DOHH2 (cell line): ENCODE results near the gene GAMT.

Source experiments
- H3F3A ChIP-seq: fragments of 200-600 bp; sonication (generic), shearing (Covaris generic); 2 replicates; pipeline ENCODE4 v1.6.0; 2016; ENCODE audit warnings: antibody characterized with exemption, mild to moderate bottlenecking; ENCODE audit not compliant: control insufficient read depth, insufficient read depth
- H3K27ac ChIP-seq: fragments of 200-600 bp; sonication (generic); 2 replicates; pipeline ENCODE4 v1.5.1; 2014; ENCODE audit warnings: low read depth, mild to moderate bottlenecking, low read length, moderate library complexity
- H3K27me3 ChIP-seq: fragments of 200-600 bp; sonication (generic); 2 replicates; pipeline ENCODE4 v1.6.1; 2014; ENCODE audit warnings: mild to moderate bottlenecking, low read length, mixed read lengths; ENCODE audit not compliant: control insufficient read depth
- H3K36me3 ChIP-seq: fragments of 200-600 bp; sonication (generic); 2 replicates; pipeline ENCODE4 v1.6.1; 2014; ENCODE audit warnings: mild to moderate bottlenecking, low read length, moderate library complexity, mixed read lengths; ENCODE audit not compliant: control insufficient read depth
- H3K4me1 ChIP-seq: fragments of 200-600 bp; sonication (generic); 2 replicates; pipeline ENCODE4 v1.6.1; 2014; ENCODE audit warnings: mild to moderate bottlenecking, low read length, mixed read lengths; ENCODE audit not compliant: control insufficient read depth
- H3K4me2 ChIP-seq: fragments of 200-600 bp; sonication (generic); 2 replicates; pipeline ENCODE4 v1.6.0; 2014; ENCODE audit warnings: mild to moderate bottlenecking, low read length, moderate library complexity
- H3K4me3 ChIP-seq: fragments of 200-600 bp; sonication (generic); 2 replicates; pipeline ENCODE4 v1.5.1; 2014; ENCODE audit warnings: mild to moderate bottlenecking, low read length, mixed read lengths
- H3K79me2 ChIP-seq: fragments of 200-600 bp; sonication (generic); 2 replicates; pipeline ENCODE4 v1.6.1; 2014; ENCODE audit warnings: mild to moderate bottlenecking, low read length, mixed read lengths; ENCODE audit not compliant: control insufficient read depth
- H3K9me2 ChIP-seq: fragments of 200-600 bp; sonication (generic); replicated peaks from 2 replicates; pipeline ENCODE4 v1.6.1; 2014; ENCODE audit warnings: mild to moderate bottlenecking, low read length, mixed read lengths; ENCODE audit not compliant: control insufficient read depth
- H3K9me3 ChIP-seq: fragments of 200-600 bp; sonication (generic); 2 replicates; pipeline ENCODE4 v1.6.1; 2014; ENCODE audit warnings: antibody characterized with exemption, low read length, mixed read lengths; ENCODE audit not compliant: control insufficient read depth, insufficient read depth
- H4K20me1 ChIP-seq: fragments of 200-600 bp; sonication (generic); 2 replicates; pipeline ENCODE4 v1.6.0; 2014; ENCODE audit warnings: low read depth, mild to moderate bottlenecking, antibody characterized with exemption, low read length, moderate library complexity; ENCODE audit not compliant: control insufficient read depth, insufficient read depth
- CTCF ChIP-seq: fragments of 200-600 bp; sonication (generic); IDR thresholded peaks from one replicate; pipeline ENCODE4 v1.5.1; 2014; ENCODE audit warnings: antibody characterized with exemption, mild to moderate bottlenecking, low read depth, low read length; ENCODE audit not compliant: poor library complexity, severe bottlenecking
- EZH2phosphoT487 ChIP-seq: fragments of 200-600 bp; sonication (generic); IDR thresholded peaks from 2 replicates; pipeline ENCODE4 v1.6.1; 2017; ENCODE audit warnings: borderline replicate concordance, mild to moderate bottlenecking, antibody characterized with exemption, low read length, moderate library complexity, mixed read lengths

GAMT gene

DNA sequence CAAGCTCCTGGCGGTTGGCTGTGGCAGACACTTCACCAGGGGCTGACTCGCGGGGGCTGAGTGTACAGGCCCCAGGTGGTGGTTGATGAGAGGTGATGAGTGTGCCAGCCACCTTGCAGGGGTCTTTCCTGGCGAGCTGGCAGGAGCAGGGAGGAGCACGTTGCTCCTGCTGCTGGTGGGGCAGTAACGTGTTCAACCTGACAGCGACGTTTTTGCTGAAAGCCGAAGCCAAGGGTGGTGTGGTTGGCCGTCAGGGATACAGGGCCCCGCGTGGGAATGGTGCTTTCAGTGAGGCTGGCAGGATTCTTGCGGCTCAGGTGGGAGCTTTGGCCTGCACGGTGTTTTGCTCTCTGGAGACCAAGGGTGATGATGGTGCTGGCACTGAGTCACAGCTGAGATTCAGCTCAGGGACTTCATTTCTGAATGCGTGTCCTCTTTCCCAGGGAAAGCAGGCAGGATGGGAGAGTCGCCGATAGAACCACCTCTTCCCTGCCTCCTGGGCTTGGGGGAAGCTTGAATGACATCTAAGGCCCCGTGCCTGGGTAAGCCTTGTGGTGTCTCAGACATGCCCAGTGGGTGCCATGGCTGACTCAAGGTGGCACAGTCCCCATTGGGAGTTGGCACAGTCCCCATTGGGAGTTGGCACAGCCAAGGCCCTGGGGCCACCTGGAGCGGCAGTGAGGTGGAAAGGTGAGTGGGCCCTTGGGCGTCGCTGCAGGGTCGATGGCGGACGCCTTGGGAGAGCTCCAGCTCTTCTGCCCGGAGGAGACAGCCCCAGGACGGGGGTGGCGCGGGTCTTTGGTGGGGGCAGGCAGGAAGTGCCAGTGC lies 14.9 kb upstream of the GAMT start:
- H3K79me2 ChIP-seq, result peaks cover 96% of the 10 kb centered on the region
- H4K20me1 ChIP-seq, result peaks cover 44% of the 10 kb centered on the region
- no peak for TF ChIP-seq EZH2phosphoT487
- no peak for TF ChIP-seq CTCF
- H3K36me3 ChIP-seq, result peaks cover 94% of the 10 kb centered on the region
- no peak overlapping the region for H3K4me2 ChIP-seq
- no peak overlapping the region for H3K4me3 ChIP-seq
- H3K27me3 ChIP-seq, result no peaks in the 10 kb centered on the region
- H3K9me3 ChIP-seq, result no peaks in the 10 kb centered on the region
- H3K9me2 ChIP-seq, result no peaks in the 10 kb centered on the region
- H3K27ac ChIP-seq, result no peak overlapping the region
- no peaks in the 10 kb centered on the region for H3K4me1 ChIP-seq
- no peaks in the 10 kb centered on the region for H3F3A ChIP-seq

GRCh38 chr19:1412995-1413800 lies 11.9 kb upstream of the GAMT start:
- H4K20me1 ChIP-seq, result peaks cover 70% of the 10 kb centered on the region
- peaks cover 100% of the 10 kb centered on the region for H3K79me2 ChIP-seq

DNA sequence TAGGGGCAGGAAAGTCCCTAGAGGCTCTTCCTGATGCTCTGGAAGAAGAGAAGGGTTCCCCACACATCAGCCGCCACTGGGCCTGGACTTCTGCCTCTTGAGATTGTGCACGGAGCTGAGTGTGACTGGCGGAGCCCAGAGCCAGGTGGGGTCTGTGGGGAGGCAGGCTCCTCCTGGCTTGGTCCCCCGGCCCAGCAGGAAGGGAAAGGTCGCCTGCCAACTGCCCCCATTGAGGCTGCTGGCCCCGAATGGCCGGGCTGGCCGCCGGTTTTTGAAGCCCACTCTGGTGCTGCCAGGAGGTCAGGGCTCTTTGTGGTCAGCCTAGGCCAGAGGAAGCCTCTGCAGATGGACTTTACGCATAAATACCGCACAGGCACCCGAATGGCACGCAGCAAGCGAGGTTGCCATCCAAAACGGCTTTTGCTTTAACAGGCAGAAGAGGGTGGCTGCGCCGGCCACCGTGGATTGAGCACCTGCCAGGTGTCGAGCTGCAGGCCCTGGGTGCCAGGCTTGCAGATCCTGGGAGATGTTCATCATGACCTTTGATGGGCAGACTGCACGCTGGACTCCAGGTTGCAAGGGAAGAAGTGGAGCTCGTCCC lies 11.1 kb upstream of the GAMT start:
- no peak overlapping the region for H3K4me2 ChIP-seq
- peaks cover 93% of the 10 kb centered on the region for H3K36me3 ChIP-seq
- TF ChIP-seq EZH2phosphoT487, result no peak
- TF ChIP-seq CTCF, result no peak
- no peak overlapping the region for H3K27ac ChIP-seq
- peaks cover 99% of the 10 kb centered on the region for H3K79me2 ChIP-seq
- no peaks in the 10 kb centered on the region for H3K27me3 ChIP-seq
- no peak overlapping the region for H3K4me3 ChIP-seq
- no peaks in the 10 kb centered on the region for H3K9me3 ChIP-seq
- H3K9me2 ChIP-seq, result no peaks in the 10 kb centered on the region
- peaks cover 19% of the 10 kb centered on the region for H3K4me1 ChIP-seq
- peaks cover 70% of the 10 kb centered on the region for H4K20me1 ChIP-seq
- H3F3A ChIP-seq, result no peaks in the 10 kb centered on the region

More at GRCh38 chr19:1412995-1413800, 11.9 kb upstream of the GAMT start:
- Histone ChIP-seq H3K4me1 (peaks cover 19% of the 10 kb centered on the region), H3F3A (no peaks in the 10 kb centered on the region), H3K9me3 (no peaks in the 10 kb centered on the region), H3K27ac (no peak overlapping the region), H3K27me3 (no peaks in the 10 kb centered on the region), H3K4me3 (no peak overlapping the region), H3K36me3 (peaks cover 96% of the 10 kb centered on the region), H3K9me2 (no peaks in the 10 kb centered on the region), H3K4me2 (no peak overlapping the region)
- TF ChIP-seq CTCF, result no peak
- no peak for TF ChIP-seq EZH2phosphoT487
